ENCODE results near the gene SORL1-AS1.

SORL1-AS1 gene

DNA sequence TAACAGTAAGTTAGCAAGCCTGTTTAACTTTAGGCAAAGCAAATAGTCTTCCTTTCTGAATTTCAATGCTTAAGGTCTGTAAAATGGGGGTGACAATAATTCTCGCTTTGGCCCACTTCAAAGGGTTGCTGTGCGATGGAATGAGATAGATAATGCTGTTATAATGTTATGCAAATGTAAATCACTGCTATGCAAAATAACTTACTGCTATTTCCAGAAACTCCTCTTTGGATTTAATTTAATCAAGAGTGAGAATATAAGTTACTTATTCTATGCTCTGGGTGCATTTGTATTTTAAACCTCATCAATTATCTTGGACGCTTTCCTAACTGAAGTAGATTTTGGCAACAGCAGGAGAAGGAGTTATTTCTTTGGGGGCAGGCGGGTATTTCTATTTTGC, 4.8 kb downstream of the SORL1-AS1 start:
- Mint-ChIP-seq H3K27ac (peak overlapping the region; percentile 90), H3K36me3 (ENCODE audit: low read depth) (peaks cover 36% of the 10 kb centered on the region), H3K27me3 (no peaks in the 10 kb centered on the region), H3K4me1 (peaks cover 71% of the 10 kb centered on the region), H3K4me3 (no peak overlapping the region), H3K9me3 (no peaks in the 10 kb centered on the region)
- POLR2A ChIA-PET = interaction anchor here (5.7 kb wide), 1 partner anchor 16 kb away, joined by 187 read pairs; no protein-coding TSS in a partner anchor
- CTCF ChIA-PET = interaction anchor here (1.1 to 1.8 kb wide), 2 partner anchors 35 to 201 kb away, joined by 3 to 5 read pairs; no protein-coding TSS in a partner anchor
- no peak for DNase-seq

DNA sequence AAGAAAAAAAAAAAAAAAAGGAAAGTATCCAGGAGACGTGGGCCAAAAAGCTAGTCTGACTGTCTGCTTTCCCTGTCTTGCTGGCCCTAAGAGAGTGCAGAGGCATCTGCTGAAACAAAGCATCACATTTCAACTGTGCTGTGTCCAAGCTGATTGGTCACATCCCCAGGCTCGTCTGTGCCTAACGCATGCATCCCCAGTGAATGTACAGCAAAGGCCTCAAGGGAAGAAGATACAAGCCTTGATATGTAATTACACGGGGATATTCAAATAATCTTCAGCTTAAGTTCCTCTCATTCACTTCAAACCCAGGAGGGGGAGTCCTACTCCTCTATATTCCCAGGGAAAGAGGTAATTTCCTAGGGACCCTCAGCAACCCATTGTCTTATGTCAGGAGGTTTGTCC, 6.0 kb downstream of the SORL1-AS1 start:
- H3K27ac Mint-ChIP-seq = no peak overlapping the region
- no peak for DNase-seq

DNA sequence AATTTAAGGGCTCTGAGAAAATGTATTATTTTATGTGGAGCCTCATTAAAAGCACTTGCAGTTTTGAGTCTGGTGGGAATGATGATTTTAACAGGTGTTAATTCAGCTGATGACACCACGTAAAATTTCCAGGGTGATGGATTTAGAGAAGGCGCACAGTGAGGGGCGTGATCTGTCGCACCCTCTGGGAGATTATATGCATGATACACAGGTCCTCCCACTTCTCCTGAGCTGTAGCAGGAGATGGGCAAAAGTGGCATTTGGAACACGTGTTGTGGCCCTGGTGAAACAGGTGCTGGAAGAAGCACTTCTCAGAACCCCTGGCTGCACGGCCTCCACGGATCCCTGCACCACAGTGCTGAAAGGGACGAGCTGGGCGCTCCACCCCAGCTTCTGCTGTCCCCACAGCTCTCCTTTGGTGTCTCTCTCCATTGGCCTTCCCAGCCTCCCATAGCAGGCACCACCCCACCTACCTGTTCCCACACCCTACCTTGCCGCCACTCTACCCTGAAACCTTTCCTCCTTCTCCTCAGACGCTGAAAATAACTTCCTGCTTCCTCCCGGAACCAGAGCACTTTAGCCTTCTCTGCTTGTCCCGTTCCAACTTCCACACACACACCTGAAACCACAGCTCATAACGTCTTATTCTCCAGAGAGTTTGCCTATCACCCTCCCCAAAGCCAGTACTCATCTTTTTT, 7.5 kb downstream of the SORL1-AS1 start:
- no peaks in the 10 kb centered on the region for H3K9me3 Mint-ChIP-seq
- no peaks in the 10 kb centered on the region for H3K27me3 Mint-ChIP-seq
- no peak for DNase-seq
- peak overlapping the region; percentile 15 for H3K4me3 Mint-ChIP-seq
- peak overlapping the region; percentile 28 for H3K27ac Mint-ChIP-seq
- peaks cover 25% of the 10 kb centered on the region for H3K36me3 Mint-ChIP-seq (ENCODE audit: low read depth)
- CTCF ChIA-PET = no interaction called here
- peaks cover 52% of the 10 kb centered on the region for H3K4me1 Mint-ChIP-seq
- POLR2A ChIA-PET = interaction anchor here (0.9 kb wide), 1 partner anchor 18 kb away, joined by 3 read pairs; no protein-coding TSS in a partner anchor

More for the DNA sequence above, 6.0 kb downstream of the SORL1-AS1 start:
- H3K36me3 Mint-ChIP-seq (ENCODE audit: low read depth) = peaks cover 30% of the 10 kb centered on the region
- CTCF ChIA-PET = interaction anchor here (0.6 to 1.1 kb wide), 2 partner anchors 127 to 200 kb away, joined by 3 read pairs; no protein-coding TSS in a partner anchor
- POLR2A ChIA-PET = no interaction called here
- H3K27me3 Mint-ChIP-seq = no peaks in the 10 kb centered on the region
- peaks cover 65% of the 10 kb centered on the region for H3K4me1 Mint-ChIP-seq
- H3K4me3 Mint-ChIP-seq = no peak overlapping the region
- H3K9me3 Mint-ChIP-seq = no peaks in the 10 kb centered on the region

DNA sequence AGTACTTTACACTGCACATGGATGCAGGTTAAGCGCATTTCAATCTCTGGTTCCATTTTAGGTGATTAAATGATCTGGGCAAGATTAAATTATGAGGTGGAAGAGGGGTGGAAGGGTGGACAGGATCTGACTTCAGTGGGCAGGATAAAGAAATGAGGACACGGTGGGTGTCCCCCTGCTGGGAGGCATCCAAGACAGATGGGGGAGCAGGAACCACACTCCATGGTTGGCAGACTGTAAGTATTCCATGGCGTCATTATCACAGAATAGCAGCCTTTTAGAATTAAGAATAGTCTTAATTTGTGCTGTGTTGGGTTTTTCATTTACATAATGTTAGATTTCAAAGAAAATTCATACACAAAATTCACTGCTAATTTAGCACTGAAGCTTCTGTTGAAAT, 8.2 kb downstream of the SORL1-AS1 start:
- no peak for DNase-seq
- ChIA-PET CTCF (no interaction called here), POLR2A (no interaction called here)
- H3K4me3 Mint-ChIP-seq = no peak overlapping the region
- H3K36me3 Mint-ChIP-seq (ENCODE audit: low read depth) = peaks cover 25% of the 10 kb centered on the region
- peaks cover 45% of the 10 kb centered on the region for H3K4me1 Mint-ChIP-seq
- H3K27ac Mint-ChIP-seq = no peak overlapping the region
- no peaks in the 10 kb centered on the region for H3K9me3 Mint-ChIP-seq
- no peaks in the 10 kb centered on the region for H3K27me3 Mint-ChIP-seq

DNA sequence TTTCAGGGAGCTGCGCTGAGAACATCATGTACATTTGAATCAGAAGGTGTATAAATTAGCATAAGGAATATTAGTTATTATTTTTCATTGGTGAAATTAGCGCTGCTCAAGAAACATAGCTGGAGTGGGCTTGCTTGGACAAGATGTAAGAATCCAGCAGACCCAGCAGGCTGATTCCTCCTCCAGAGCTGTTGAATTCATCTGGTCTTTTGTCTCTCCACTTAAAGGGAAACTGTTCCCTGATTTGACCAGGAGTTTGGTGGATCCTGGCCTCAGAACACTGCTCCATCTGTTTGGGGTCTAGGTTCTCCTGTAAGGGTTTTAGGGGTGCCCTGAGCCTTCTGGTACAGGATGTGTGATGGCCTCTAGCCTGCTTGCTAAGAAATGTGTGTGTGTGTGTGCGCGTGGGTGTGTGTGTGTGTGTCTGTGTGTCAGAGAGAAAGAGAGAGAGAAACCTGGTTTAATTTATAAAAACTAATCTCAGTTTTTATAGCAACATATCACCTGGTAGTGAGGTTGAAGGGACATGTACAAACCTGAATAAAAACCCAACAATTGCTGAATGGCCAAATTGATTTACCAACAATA, 9.0 kb downstream of the SORL1-AS1 start:
- peaks cover 38% of the 10 kb centered on the region for H3K4me1 Mint-ChIP-seq
- H3K4me3 Mint-ChIP-seq = no peak overlapping the region
- peaks cover 25% of the 10 kb centered on the region for H3K36me3 Mint-ChIP-seq (ENCODE audit: low read depth)
- CTCF ChIA-PET = interaction anchor here (1.2 kb wide), 1 partner anchor 9 kb away, joined by 6 read pairs; no protein-coding TSS in a partner anchor
- no peak overlapping the region for H3K27ac Mint-ChIP-seq
- DNase-seq = no peak
- no peaks in the 10 kb centered on the region for H3K27me3 Mint-ChIP-seq
- no peaks in the 10 kb centered on the region for H3K9me3 Mint-ChIP-seq
- POLR2A ChIA-PET = interaction anchor here (1.2 kb wide), 1 partner anchor 14 kb away, joined by 3 read pairs; no protein-coding TSS in a partner anchor

DNA sequence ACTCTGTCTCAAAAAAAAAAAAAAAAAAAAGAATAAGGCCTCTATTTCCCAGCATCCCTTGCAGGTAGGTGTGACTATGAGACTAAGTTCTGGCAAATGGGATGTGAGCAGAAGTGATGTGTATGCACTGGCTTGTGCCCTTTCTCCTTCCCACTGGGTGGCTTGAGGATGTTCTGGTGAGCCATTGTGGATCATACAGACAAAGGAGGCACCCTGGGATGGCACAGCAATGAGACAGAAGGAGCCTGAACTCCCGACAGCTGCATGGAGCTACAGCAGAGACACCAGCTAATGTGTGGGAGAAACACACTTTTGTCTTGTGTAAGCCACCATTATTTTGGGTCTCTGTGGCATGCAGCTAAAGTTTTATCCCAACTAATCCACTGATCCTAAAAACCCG, 11.2 kb downstream of the SORL1-AS1 start:
- H3K4me1 Mint-ChIP-seq = peaks cover 34% of the 10 kb centered on the region
- no peaks in the 10 kb centered on the region for H3K9me3 Mint-ChIP-seq
- ChIA-PET POLR2A (interaction anchor here (1.3 kb wide), 1 partner anchor 9 kb away, joined by 7 read pairs; no protein-coding TSS in a partner anchor), CTCF (interaction anchor here (1.8 to 2.0 kb wide), 2 partner anchors 10 to 14 kb away, joined by 6 to 10 read pairs; partner anchors contain the start of gene SORL1)
- H3K27ac Mint-ChIP-seq = no peak overlapping the region
- no peaks in the 10 kb centered on the region for H3K27me3 Mint-ChIP-seq
- H3K36me3 Mint-ChIP-seq (ENCODE audit: low read depth) = peaks cover 12% of the 10 kb centered on the region
- H3K4me3 Mint-ChIP-seq = no peak overlapping the region
- DNase-seq = no peak

DNA sequence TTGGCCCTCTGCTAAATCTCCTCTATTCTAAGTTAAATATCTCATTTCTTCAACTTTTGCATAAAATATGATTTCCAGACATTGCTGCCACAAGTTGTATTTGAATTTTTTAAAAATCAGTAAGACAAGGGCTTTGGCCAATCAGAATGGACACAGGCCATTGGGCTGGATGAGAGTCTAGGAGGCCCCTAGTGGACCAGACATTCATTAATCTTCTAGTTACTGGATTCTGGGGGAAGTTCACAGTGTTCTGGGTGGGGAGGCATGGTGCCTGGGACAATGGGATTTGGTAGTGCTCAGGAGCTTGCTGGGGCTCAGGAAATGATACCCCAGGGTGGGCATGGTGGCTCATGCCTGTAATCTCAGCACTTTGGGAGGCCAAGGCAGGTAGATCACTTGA, 13.0 kb downstream of the SORL1-AS1 start:
- POLR2A ChIA-PET = interaction anchor here (0.8 kb wide), 1 partner anchor 11 kb away, joined by 3 read pairs; no protein-coding TSS in a partner anchor
- DNase-seq = no peak
- Mint-ChIP-seq H3K4me1 (peaks cover 25% of the 10 kb centered on the region), H3K36me3 (ENCODE audit: low read depth) (peaks cover 4% of the 10 kb centered on the region), H3K27ac (no peak overlapping the region), H3K4me3 (no peak overlapping the region), H3K27me3 (no peaks in the 10 kb centered on the region), H3K9me3 (no peaks in the 10 kb centered on the region)
- CTCF ChIA-PET = no interaction called here

DNA sequence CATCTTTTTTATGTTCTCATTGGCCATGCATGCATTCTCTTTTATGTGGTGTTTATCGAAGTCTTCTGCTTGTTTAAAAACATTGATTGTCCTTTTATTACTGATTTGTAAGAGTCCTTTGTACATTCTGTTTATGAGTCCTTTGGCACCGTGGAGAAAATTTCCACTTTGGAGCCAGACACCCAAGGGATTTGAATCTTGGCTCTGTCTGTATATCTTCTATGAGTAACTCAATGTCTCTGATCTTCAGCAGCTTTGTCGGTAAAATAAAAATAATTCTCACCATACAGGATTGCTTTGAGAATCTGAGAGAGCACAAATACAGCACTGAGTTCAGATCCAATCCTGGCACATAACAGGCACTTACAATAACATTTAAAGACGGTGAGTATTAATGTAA, 13.4 kb downstream of the SORL1-AS1 start:
- ChIA-PET CTCF (no interaction called here), POLR2A (no interaction called here)
- Mint-ChIP-seq H3K4me3 (no peak overlapping the region), H3K27me3 (no peaks in the 10 kb centered on the region), H3K36me3 (ENCODE audit: low read depth) (peaks cover 1% of the 10 kb centered on the region), H3K4me1 (peaks cover 22% of the 10 kb centered on the region), H3K27ac (no peak overlapping the region), H3K9me3 (no peaks in the 10 kb centered on the region)
- no peak for DNase-seq

DNA sequence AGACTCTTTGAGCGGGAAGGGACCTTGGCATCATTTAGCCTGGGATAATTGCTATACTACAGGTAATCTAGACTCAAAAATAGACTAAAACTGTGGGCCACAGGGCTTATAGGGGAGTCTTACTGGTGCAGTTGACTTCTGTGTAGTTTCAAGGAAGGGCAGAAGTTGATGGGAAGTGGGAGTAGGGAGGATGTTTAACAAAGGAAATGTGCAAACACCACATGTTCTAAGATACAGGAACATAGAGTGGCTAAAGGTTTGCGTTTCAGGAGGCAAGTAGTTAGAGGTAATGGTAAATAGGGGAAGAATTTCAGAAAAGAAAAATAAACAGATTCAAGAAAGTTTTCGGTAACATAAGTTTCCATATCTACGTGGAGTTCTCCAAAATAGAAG, 15.1 kb downstream of the SORL1-AS1 start:
- Mint-ChIP-seq H3K27ac (no peak overlapping the region), H3K27me3 (no peaks in the 10 kb centered on the region), H3K4me3 (no peak overlapping the region), H3K36me3 (ENCODE audit: low read depth) (no peaks in the 10 kb centered on the region), H3K9me3 (no peaks in the 10 kb centered on the region), H3K4me1 (peaks cover 18% of the 10 kb centered on the region)
- ChIA-PET POLR2A (interaction anchor here (0.9 kb wide), 1 partner anchor 11 kb away, joined by 3 read pairs; no protein-coding TSS in a partner anchor), CTCF (no interaction called here)
- no peak for DNase-seq

DNA sequence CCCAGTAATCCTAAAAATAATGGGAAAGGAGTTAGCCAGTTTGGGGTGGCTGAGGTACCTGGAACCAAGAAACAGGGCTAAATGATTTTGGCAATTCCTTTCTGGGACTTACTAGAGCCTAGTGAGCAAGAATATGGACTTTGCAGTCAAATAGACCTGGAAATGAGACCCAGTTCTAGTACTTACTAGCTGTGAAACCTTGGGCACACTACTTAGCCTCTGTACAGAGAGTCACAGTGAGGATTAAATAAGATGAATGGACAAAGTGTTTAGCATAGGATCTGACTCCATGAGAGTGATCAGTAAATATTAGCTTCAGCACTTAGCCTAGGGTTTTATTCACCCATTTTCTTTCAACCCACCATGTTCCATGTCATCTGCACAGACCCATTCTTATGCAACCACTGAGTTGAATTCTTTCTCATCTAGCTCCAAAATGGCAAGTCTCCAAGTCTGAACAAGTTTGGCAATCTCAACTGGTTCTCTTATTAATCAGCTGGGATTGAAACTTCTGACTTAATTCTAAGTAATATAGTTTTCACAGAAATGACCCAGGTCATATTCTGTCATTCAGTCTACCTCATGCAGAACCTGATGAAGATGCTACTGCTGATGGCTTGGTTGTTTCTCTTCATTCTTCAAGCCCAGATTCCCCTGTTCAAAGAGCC, 15.6 kb downstream of the SORL1-AS1 start:
- Mint-ChIP-seq H3K4me1 (peaks cover 21% of the 10 kb centered on the region), H3K9me3 (no peaks in the 10 kb centered on the region), H3K36me3 (ENCODE audit: low read depth) (no peaks in the 10 kb centered on the region), H3K4me3 (no peak overlapping the region), H3K27me3 (no peaks in the 10 kb centered on the region), H3K27ac (no peak overlapping the region)
- ChIA-PET POLR2A (interaction anchor here (0.9 kb wide), 1 partner anchor 10 kb away, joined by 3 read pairs; no protein-coding TSS in a partner anchor), CTCF (no interaction called here)
- no peak for DNase-seq

DNA sequence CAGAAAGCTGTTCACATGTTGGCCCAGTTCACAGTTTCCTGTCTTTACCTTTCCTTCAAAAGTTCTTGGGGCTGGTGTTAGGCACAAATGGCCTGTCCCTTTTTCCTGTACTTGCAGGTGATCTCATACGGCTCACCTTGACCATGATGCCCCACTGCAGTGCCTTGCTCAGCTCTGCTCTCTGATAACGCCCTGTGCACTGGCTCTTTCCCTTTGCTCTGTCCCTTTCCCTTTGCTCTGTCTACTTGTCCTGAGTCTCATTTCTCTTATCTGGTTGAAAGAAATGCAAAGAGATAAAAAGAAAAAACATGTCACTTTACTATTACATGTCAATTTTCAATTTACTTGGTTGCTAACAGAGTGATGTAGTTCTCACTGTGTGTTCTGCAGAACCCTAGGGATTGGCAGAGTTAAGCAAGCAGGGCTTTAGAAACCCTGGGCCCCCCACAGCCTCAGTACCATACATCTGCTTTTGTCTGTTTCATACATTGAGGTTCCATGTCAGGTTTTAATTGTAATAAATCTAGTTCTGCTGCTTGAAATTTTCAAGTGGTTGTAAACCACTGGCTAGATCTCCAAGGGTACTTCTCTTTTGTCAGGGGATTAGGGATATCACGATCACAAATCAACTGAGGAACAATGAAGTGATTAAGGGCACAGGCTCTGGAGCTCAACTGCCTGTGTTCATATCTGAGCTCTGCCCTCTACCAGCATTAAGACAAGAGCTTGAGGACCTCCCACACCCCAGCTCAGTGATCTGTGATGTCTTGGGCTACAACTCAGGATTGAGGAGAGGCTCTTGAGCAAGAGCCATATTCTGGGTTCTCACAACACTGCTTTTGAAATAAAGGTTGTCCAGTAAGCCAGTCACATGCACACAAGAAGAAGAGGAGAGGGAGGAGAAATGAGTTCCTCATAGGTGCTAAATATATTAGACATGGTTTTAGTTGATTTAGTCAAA, 16.9 kb downstream of the SORL1-AS1 start:
- H3K27ac Mint-ChIP-seq = no peak overlapping the region
- H3K4me3 Mint-ChIP-seq = no peak overlapping the region
- no peaks in the 10 kb centered on the region for H3K9me3 Mint-ChIP-seq
- ChIA-PET CTCF (no interaction called here), POLR2A (interaction anchor here (0.8 kb wide), 1 partner anchor 13 kb away, joined by 4 read pairs; no protein-coding TSS in a partner anchor)
- no peaks in the 10 kb centered on the region for H3K36me3 Mint-ChIP-seq (ENCODE audit: low read depth)
- DNase-seq = no peak
- peaks cover 32% of the 10 kb centered on the region for H3K4me1 Mint-ChIP-seq
- H3K27me3 Mint-ChIP-seq = no peaks in the 10 kb centered on the region

DNA sequence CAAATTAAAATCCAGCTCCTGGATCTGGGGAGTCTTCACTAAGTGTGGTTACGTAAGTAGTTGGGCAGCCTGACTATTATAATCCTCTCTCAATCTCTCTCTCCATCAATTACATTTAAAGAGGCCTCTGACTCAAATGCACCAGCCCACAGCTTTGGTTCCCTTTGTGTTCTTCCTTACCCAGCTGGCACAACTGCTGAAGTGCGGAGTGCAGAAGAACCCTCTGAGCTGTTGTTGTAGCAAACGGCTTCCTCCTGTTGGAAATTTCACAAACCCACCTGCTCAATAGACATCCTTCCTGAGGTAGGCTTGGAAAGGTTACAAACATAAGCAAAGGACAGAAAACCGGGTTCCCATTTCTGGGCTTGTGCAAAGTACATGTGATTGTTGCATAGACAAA, 17.6 kb downstream of the SORL1-AS1 start:
- no peaks in the 10 kb centered on the region for H3K9me3 Mint-ChIP-seq
- CTCF ChIA-PET = interaction anchor here (1.0 to 1.2 kb wide), 2 partner anchors 8 to 47 kb away, joined by 3 to 6 read pairs; no protein-coding TSS in a partner anchor

More for the DNA sequence above, 17.6 kb downstream of the SORL1-AS1 start:
- H3K27me3 Mint-ChIP-seq = no peaks in the 10 kb centered on the region
- H3K27ac Mint-ChIP-seq = no peak overlapping the region
- POLR2A ChIA-PET = interaction anchor here (0.8 kb wide), 1 partner anchor 14 kb away, joined by 4 read pairs; no protein-coding TSS in a partner anchor
- H3K4me3 Mint-ChIP-seq = no peak overlapping the region
- no peak for DNase-seq
- H3K36me3 Mint-ChIP-seq (ENCODE audit: low read depth) = no peaks in the 10 kb centered on the region
- H3K4me1 Mint-ChIP-seq = peaks cover 32% of the 10 kb centered on the region
